H1 (cell line): ENCODE data around the gene PAX6. TPM values are rescaled to one million over a fixed set of nuclear protein-coding genes. Genes with fewer than 3 reads are reported as not detected.

Experiments
- CTCF ChIA-PET: fragments of 300-600 bp; sonication (Branson Sonifier 250); formaldehyde crosslinking; loops from one replicate; lab custom pipeline; 2021; ENCODE audit not compliant: partially characterized antibody; lab: Charles Lee
- POLR2A ChIA-PET: fragments of 300-600 bp; sonication (Branson Sonifier 250); formaldehyde crosslinking; loops from one replicate; lab custom pipeline; 2021; ENCODE audit warnings: inconsistent platforms; ENCODE audit not compliant: partially characterized antibody; lab: Charles Lee
- DNase-seq, 2 experiments: peaks; one replicate each; pipeline versions ENCODE4 v3.0.0 to v3.0.0-alpha.2; 2010 to 2022; ENCODE audit warnings: low spot score in 2 of 2, low read depth in 1 of 2, mixed read lengths in 1 of 2
- FAIRE-seq: peaks from 2 replicates; lab custom pipeline; 2011; peaks lifted over from hg19 to GRCh38; lab: Jason Lieb, UNC
- H2AFZ ChIP-seq: 2 replicates; pipeline ENCODE4 v1.8.1; 2012; ENCODE audit warnings: low read length, inconsistent platforms
- H2AK5ac ChIP-seq: 2 replicates; pipeline ENCODE4 v1.6.1; 2013; ENCODE audit warnings: low read depth, low read length
- H2BK120ac ChIP-seq: replicated peaks from 2 replicates; pipeline ENCODE3; 2013; ENCODE audit warnings: low read depth, low read length, inconsistent platforms
- H2BK12ac ChIP-seq: 2 replicates; pipeline ENCODE4 v1.6.1; 2013; ENCODE audit warnings: low read depth, low read length
- H2BK15ac ChIP-seq: 2 replicates; pipeline ENCODE4 v1.6.1; 2013; ENCODE audit warnings: low read length
- H2BK20ac ChIP-seq: 2 replicates; pipeline ENCODE4 v1.6.1; 2013; ENCODE audit warnings: low read length
- H2BK5ac ChIP-seq: 2 replicates; pipeline ENCODE4 v1.6.1; 2013; ENCODE audit warnings: low read depth, low read length
- H3K14ac ChIP-seq: 2 replicates; pipeline ENCODE4 v1.6.1; 2013; ENCODE audit warnings: inconsistent platforms; ENCODE audit not compliant: insufficient read length
- H3K18ac ChIP-seq: 2 replicates; pipeline ENCODE4 v1.6.1; 2013; ENCODE audit warnings: low read length; ENCODE audit errors: extremely low read depth
- H3K23ac ChIP-seq: 2 replicates; pipeline ENCODE4 v1.6.1; 2013; ENCODE audit warnings: inconsistent platforms; ENCODE audit not compliant: insufficient read length
- H3K23me2 ChIP-seq: 2 replicates; pipeline ENCODE4 v1.6.1; 2013; ENCODE audit warnings: low read depth, low read length
- H3K27ac ChIP-seq: 2 replicates; pipeline ENCODE4 v1.6.1; 2011; ENCODE audit warnings: low read depth, low read length, inconsistent platforms
- H3K27me3 ChIP-seq, 4 experiments: replicated peaks in 1 of 4; 1 replicate in 1 of 4; 2 replicates in 3 of 4; pipeline versions ENCODE4 v1.6.1 to v1.8.1; 2011 to 2013; ENCODE audit warnings: low read length in 3 of 4, mild to moderate bottlenecking in 3 of 4, inconsistent platforms in 2 of 4, mixed read lengths in 2 of 4, moderate library complexity in 1 of 4; ENCODE audit not compliant: control insufficient read depth in 3 of 4, insufficient read depth in 3 of 4; ENCODE audit errors: extremely low read depth in 1 of 4
- H3K36me3 ChIP-seq, 4 experiments: 2 replicates each; pipeline versions ENCODE4 v1.6.1 to v1.8.1; 2011 to 2013; ENCODE audit warnings: mild to moderate bottlenecking in 4 of 4, low read length in 3 of 4, moderate library complexity in 2 of 4, control low read depth in 1 of 4, inconsistent platforms in 1 of 4; ENCODE audit not compliant: insufficient read depth in 4 of 4, control insufficient read depth in 2 of 4
- H3K4ac ChIP-seq: replicated peaks from 2 replicates; pipeline ENCODE3; 2013; ENCODE audit warnings: low read length, low read depth, mixed read lengths, inconsistent platforms; ENCODE audit not compliant: insufficient read length
- H3K4me1 ChIP-seq, 4 experiments: replicated peaks in 1 of 4; 1 replicate in 1 of 4; 2 replicates in 3 of 4; pipeline versions ENCODE4 v1.6.1 to v1.8.1; 2011 to 2013; ENCODE audit warnings: low read length in 3 of 4, inconsistent platforms in 2 of 4, mixed read lengths in 1 of 4; ENCODE audit not compliant: insufficient read depth in 4 of 4, control insufficient read depth in 3 of 4
- H3K4me2 ChIP-seq, 2 experiments: 2 replicates each; pipeline versions ENCODE4 v1.6.1 to v1.8.1; 2011 to 2013; ENCODE audit warnings: low read depth in 2 of 2, low read length in 2 of 2, control low read depth in 1 of 2, inconsistent platforms in 1 of 2, mild to moderate bottlenecking in 1 of 2; ENCODE audit not compliant: insufficient read depth in 1 of 2
- H3K4me3 ChIP-seq, 4 experiments: fragments of 200-600, 300-600 bp in 1 of 4; sonication (generic), shearing (Covaris generic), sonication (Bioruptor Twin) in 1 of 4; 2 replicates each; pipeline versions ENCODE4 v1.5.1 to v1.8.1; 2011 to 2016; ENCODE audit warnings: low read length in 4 of 4, low read depth in 3 of 4, control low read depth in 2 of 4, inconsistent platforms in 2 of 4, mild to moderate bottlenecking in 2 of 4, mixed read lengths in 1 of 4, moderate library complexity in 1 of 4; ENCODE audit not compliant: insufficient read depth in 2 of 4; ENCODE audit errors: extremely low read depth in 1 of 4
- H3K56ac ChIP-seq: replicated peaks from 2 replicates; pipeline ENCODE3; 2013; ENCODE audit warnings: low read depth, mild to moderate bottlenecking, mixed read lengths, low read length, inconsistent platforms; ENCODE audit not compliant: insufficient read length
- H3K79me1 ChIP-seq: 2 replicates; pipeline ENCODE4 v1.6.1; 2013; ENCODE audit warnings: low read depth, low read length, control low read depth
- H3K79me2 ChIP-seq, 2 experiments: 2 replicates each; pipeline versions ENCODE4 v1.6.1 to v1.8.1; 2012 to 2013; ENCODE audit warnings: low read length in 2 of 2, mild to moderate bottlenecking in 2 of 2, inconsistent platforms in 1 of 2; ENCODE audit not compliant: insufficient read depth in 2 of 2, control insufficient read depth in 1 of 2
- H3K9ac ChIP-seq, 4 experiments: replicated peaks in 1 of 4; 1 replicate in 1 of 4; 2 replicates in 3 of 4; pipeline versions ENCODE4 v1.6.1 to v1.8.1; 2011 to 2013; ENCODE audit warnings: low read depth in 3 of 4, low read length in 3 of 4, control low read depth in 2 of 4, mild to moderate bottlenecking in 2 of 4, moderate library complexity in 2 of 4, inconsistent platforms in 1 of 4; ENCODE audit errors: extremely low read depth in 1 of 4
- H3K9me3 ChIP-seq, 2 experiments: 2 replicates each; pipeline versions ENCODE4 v1.6.1 to v1.8.1; 2012 to 2013; ENCODE audit warnings: mild to moderate bottlenecking in 2 of 2, moderate library complexity in 2 of 2, control low read depth in 1 of 2, inconsistent platforms in 1 of 2, low read depth in 1 of 2, low read length in 1 of 2, mixed read lengths in 1 of 2; ENCODE audit not compliant: insufficient read depth in 2 of 2
- H4K20me1 ChIP-seq, 2 experiments: replicated peaks in 1 of 2; 2 replicates each; pipeline versions ENCODE3 to v1.8.1; 2011 to 2013; ENCODE audit warnings: inconsistent platforms in 2 of 2, low read length in 2 of 2, mild to moderate bottlenecking in 1 of 2; ENCODE audit not compliant: insufficient read depth in 2 of 2, control insufficient read depth in 1 of 2
- H4K5ac ChIP-seq: 2 replicates; pipeline ENCODE4 v1.6.1; 2013; ENCODE audit warnings: low read length, low read depth, mixed read lengths, inconsistent platforms; ENCODE audit not compliant: insufficient read length
- H4K8ac ChIP-seq: 2 replicates; pipeline ENCODE4 v1.8.0; 2013; ENCODE audit warnings: mild to moderate bottlenecking, moderate library complexity, low read length, inconsistent platforms; ENCODE audit not compliant: insufficient read depth; ENCODE audit errors: extremely low read depth
- H4K91ac ChIP-seq: replicated peaks from 2 replicates; pipeline ENCODE3; 2013; ENCODE audit warnings: low read length, mixed read lengths, inconsistent platforms; ENCODE audit not compliant: insufficient read length
- FOSL1 ChIP-seq: IDR thresholded peaks from 2 replicates; pipeline ENCODE4 v1.6.1; 2011; ENCODE audit warnings: mild to moderate bottlenecking, low read depth, low read length, moderate library complexity; ENCODE audit not compliant: insufficient read depth
- RFX5 ChIP-seq: IDR thresholded peaks from 2 replicates; pipeline ENCODE4 v1.6.1; 2011; ENCODE audit warnings: low read depth, low read length, improper control_type of control experiment, borderline replicate concordance
- WGBS, 2 experiments: shearing (Covaris generic) in 1 of 2; methylation state at CpG; one replicate each; pipeline versions ENCODE4 v1.1.6 to v1.1.7; 2013 to 2015; ENCODE audit warnings: low lambda C conversion rate in 2 of 2, mixed read lengths in 2 of 2, inconsistent platforms in 1 of 2, low coverage in 1 of 2, missing lambda C conversion rate in 1 of 2; ENCODE audit not compliant: insufficient replicate concordance in 2 of 2, insufficient coverage in 1 of 2, insufficient read length in 1 of 2; ENCODE audit errors: extremely low coverage in 1 of 2, missing lambda C conversion rate in 1 of 2; 5-methylcytosine and 5-hydroxymethylcytosine counted together
- polyA plus RNA-seq, 7 experiments: library from polyadenylated mRNA; depleted of rRNA in 3 of 7; stranded (reverse) in 5 of 7; unstranded in 2 of 7; fragments of >200 nt in 5 of 7; fragments of 200-250 nt in 2 of 7; gene quantifications; 1 replicate in 5 of 7; 2 replicates in 1 of 7; 4 replicates in 1 of 7; pipeline versions ENCODE4 v1.2.1 to v1.2.3, GENCODE V29; 2011 to 2013; ENCODE audit warnings: missing spikeins in 2 of 7, mixed read lengths in 2 of 7
- total RNA-seq: library from RNA; stranded (reverse); fragmentation: NEBNext Ultra II Directional; extraction: Animal tissue kit (Norgen Biotek cat#: 25700); gene quantifications from 2 replicates; pipeline ENCODE4 v1.2.1, GENCODE V29; 2021
- TF ChIP-seq, protein P1 (sequence below): IDR thresholded peaks from 2 replicates; pipeline ENCODE4 v1.6.1; 2012; ENCODE audit warnings: low read length, inconsistent platforms

The PAX6 gene
- total and polyA plus RNA-seq, 2 of the 8 experiments (the other 6 are each of a cell fraction or from before 2014, with no cell fraction given), result 0.30 to 0.65 TPM

DNA sequence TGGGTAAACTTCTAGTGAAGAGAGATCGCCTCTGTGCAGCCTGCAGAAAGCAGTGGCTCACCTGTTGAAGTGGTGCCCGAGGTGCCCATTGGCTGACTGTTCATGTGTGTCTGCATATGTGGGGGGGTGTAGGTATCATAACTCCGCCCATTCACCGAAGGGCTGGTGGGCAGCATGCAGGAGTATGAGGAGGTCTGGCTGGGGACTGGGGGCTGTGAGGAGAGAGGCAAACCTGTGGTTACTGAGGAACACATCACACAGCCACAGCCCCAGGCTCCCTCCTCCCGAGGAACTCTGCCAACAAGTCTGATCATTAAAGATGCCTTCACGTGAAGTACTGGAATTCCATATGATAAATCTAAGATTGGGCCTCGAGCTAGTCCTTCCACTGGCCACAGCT is 20.5 kb downstream of the PAX6 start:
- H3K27ac ChIP-seq, result no peak overlapping the region
- H3K4me2 ChIP-seq, result no peak overlapping the region
- no peak overlapping the region for H3K14ac ChIP-seq
- FAIRE-seq (no peak), DNase-seq (no peak)
- no peaks in the 10 kb centered on the region for H3K36me3 ChIP-seq
- H3K56ac ChIP-seq, result no peak overlapping the region
- no peak overlapping the region for H2BK120ac ChIP-seq
- ChIA-PET POLR2A (interaction anchor here (0.6 kb wide), 1 partner anchor 54 kb away, joined by 3 read pairs; no protein-coding TSS in a partner anchor), CTCF (interaction anchor here (0.6 to 1.8 kb wide), 3 partner anchors 81 to 545 kb away, joined by 3 to 5 read pairs (median 3); no protein-coding TSS in a partner anchor)
- no peak overlapping the region for H2BK15ac ChIP-seq
- TF ChIP-seq, protein P1, sequence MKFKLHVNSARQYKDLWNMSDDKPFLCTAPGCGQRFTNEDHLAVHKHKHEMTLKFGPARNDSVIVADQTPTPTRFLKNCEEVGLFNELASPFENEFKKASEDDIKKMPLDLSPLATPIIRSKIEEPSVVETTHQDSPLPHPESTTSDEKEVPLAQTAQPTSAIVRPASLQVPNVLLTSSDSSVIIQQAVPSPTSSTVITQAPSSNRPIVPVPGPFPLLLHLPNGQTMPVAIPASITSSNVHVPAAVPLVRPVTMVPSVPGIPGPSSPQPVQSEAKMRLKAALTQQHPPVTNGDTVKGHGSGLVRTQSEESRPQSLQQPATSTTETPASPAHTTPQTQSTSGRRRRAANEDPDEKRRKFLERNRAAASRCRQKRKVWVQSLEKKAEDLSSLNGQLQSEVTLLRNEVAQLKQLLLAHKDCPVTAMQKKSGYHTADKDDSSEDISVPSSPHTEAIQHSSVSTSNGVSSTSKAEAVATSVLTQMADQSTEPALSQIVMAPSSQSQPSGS, result no peak
- TF ChIP-seq RFX5 (no peak), FOSL1 (no peak)
- no peak overlapping the region for H4K91ac ChIP-seq
- H3K18ac ChIP-seq, result no peak overlapping the region
- H4K8ac ChIP-seq, result no peak overlapping the region
- H2AK5ac ChIP-seq, result no peak overlapping the region
- H2BK12ac ChIP-seq, result no peak overlapping the region
- H3K4me1 ChIP-seq, result no peaks in the 10 kb centered on the region
- no peaks in the 10 kb centered on the region for H3K23me2 ChIP-seq
- H4K5ac ChIP-seq, result no peak overlapping the region
- no peak overlapping the region for H2BK5ac ChIP-seq
- 97% methylated on average over 7 of the region's 7 CpGs; no CpG with 5 or more reads in 1 of the 2 experiments for WGBS, 2 experiments
- H3K4ac ChIP-seq, result no peak overlapping the region
- H4K20me1 ChIP-seq, result no peaks in the 10 kb centered on the region
- no peak overlapping the region for H3K9ac ChIP-seq
- H3K79me1 ChIP-seq, result peaks cover 2% of the 10 kb centered on the region; the same call in 1 of the 2 replicates
- H2AFZ ChIP-seq, result no peak overlapping the region
- H3K4me3 ChIP-seq, result no peak overlapping the region
- no peak overlapping the region for H2BK20ac ChIP-seq
- no peaks in the 10 kb centered on the region for H3K79me2 ChIP-seq
- H3K27me3 ChIP-seq, result peaks cover 2 to 7% (median 3%) of the 10 kb centered on the region in 4 experiments
- no peaks in the 10 kb centered on the region for H3K9me3 ChIP-seq
- H3K23ac ChIP-seq, result no peak overlapping the region
